Fibroblast of skin of left biceps (primary cell): ENCODE results near the gene ST6GALNAC5.
"Not testable (repeated sequence)": the region's sequence is repeated elsewhere in the genome, so short reads cannot be mapped to it uniquely, and the experiment has no call there.

ENCODE experiments used
- DNase-seq, 2 experiments: peaks; one replicate each; pipeline ENCODE4 v3.0.0-alpha.2; 2013; ENCODE audit warnings: low read depth in 2 of 2

Gene ST6GALNAC5

DNA sequence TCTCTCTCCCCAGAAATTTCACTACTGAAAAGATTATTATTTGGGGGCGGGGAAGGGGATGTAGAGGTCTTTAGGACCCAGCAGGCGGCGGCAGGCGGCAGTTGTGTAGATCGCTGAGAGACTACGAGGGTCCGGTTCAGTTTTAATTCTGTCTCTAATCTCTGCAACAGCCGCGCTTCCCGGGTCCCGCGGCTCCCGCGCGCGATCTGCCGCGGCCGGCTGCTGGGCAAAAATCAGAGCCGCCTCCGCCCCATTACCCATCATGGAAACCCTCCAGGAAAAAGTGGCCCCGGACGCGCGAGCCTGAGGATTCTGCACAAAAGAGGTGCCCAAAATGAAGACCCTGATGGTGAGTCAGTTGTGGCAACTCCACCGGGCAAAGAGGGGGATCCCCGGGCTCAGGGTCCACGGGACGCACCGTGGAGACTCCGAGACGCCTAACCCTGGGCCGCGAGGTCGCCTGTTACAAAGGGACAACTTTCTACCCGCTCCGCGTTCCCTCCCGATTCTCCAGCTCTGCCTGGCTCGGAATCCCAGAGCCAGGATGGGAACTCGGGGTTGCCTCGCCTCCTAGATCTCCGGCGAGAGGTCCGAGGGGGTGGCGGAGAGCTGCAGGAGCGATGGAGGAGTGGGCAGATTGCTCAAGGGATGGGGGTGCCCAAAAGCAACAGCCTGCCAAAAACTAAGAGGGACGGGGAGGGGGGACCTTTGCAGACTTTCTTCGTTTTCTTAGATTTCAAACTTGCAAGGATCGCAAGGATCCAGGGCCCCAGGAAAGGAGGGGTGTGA is at the start of gene ST6GALNAC5:
ST6GALNAC5 (plus strand) TSS at position 139 of the 789 bp plus-strand sequence.
- DNase-seq, result no peak

- no peak for DNase-seq
Observed at GRCh38 chr1:76820028-76820427, 47.3 kb upstream of the ST6GALNAC5 start.

DNA sequence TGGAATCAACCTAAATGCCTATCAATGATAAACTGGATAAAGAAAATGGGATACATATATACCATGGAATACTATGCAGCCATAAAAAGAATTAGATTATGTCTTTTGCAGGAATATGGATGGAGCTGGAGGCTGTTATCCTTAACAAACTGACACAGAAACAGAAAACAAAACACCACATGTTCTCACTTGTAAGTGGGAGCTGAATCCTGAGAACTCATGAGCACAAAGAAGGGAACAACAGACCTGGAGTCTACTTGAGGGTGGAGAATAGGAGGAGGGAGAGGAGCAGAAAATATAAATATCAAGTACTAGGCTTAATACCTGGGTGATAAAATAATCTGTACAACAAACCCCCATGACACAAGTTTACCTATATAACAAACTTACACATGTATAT is 44.3 kb upstream of the ST6GALNAC5 start:
- not testable (repeated sequence) for DNase-seq

GRCh38 chr1:76824106-76824505 is 43.2 kb upstream of the ST6GALNAC5 start:
- no peak for DNase-seq

GRCh38 chr1:76826072-76826845 is 41.0 kb upstream of the ST6GALNAC5 start:
- DNase-seq, result peak; percentile 26 to 35

DNA sequence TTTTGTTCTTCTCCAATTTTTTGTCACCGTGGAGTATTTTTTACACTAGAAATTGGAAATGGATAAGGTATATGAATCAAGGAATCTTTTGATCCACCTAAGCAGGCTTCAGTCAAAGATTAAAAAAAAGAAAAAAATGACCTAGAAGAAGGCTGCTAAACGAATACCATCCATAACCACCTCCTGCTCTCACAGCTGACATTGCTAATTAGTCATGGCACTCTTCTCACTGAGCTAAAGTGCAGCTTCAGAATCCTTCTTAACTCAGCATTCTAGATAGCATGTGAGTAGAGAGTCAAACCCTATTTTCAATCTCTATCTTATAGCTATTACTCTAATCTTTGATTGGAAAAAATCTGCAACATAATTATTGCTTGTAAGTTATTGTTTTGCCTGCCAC is 40.2 kb upstream of the ST6GALNAC5 start:
- no peak for DNase-seq

GRCh38 chr1:76830373-76830772 is 36.9 kb upstream of the ST6GALNAC5 start:
- no peak for DNase-seq

- DNase-seq, result no peak
Observed at GRCh38 chr1:76832521-76832920, 34.8 kb upstream of the ST6GALNAC5 start.

- DNase-seq, result no peak
Observed at GRCh38 chr1:76833151-76833550, 34.1 kb upstream of the ST6GALNAC5 start.

DNA sequence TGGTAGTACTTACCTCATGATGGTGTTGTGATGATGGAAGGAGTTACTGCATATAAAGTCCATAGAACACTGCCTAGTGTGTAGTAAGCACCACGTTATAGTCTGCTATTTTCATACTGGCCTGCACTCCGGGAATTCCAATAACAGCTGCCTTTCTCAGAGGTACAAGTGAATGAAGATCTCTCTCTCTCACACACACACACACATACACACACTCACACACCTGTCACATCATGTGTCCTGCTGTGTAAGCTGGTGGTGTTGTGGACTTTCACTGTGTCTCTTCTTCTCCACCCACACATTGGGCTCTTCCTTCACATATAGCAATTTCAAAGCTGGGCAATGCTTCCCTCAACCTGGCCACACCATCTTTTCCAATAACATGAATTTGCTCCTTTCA is 33.4 kb upstream of the ST6GALNAC5 start:
- no peak for DNase-seq

DNA sequence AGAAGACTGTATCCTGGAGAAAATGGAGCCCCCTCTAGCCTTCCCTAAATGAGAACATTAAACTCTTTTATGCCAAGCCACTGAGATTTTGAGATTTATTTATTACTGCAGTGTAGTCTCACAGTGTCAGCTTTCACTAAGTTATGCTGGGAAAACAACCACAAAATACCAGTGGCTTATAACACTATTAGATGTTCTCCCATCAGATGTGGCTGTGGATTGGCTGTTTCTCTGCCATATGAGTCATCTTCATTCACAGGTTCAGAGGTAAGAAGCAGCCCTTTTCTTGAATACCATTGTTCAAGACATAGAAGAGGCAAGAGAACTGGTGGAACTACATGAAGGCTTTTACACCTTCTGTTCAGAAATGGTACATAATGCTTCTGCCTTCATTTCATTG is 32.1 kb upstream of the ST6GALNAC5 start:
- peak; percentile 47 to 50 for DNase-seq

GRCh38 chr1:76840278-76840677 is 27.0 kb upstream of the ST6GALNAC5 start:
- DNase-seq, result no peak

DNA sequence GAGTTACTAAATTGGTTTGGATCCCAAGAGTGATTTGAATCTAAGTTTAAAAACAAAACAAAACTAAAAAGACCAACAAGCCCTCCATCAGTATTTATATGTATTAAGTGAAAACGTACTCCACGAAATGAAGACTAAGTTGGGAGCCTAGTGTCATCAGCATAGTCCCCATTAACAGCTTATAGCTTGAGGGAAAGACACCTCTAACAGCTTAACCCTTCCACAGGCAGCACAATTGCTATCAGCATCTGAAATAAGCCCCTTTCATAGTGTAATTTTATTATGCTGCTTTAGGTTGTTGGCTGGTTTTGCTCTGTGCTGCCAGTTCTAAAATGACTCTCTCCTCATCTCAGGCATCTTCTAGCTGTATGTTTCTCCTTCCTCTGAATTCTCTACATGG is 25.8 kb upstream of the ST6GALNAC5 start:
- DNase-seq, result no peak

- DNase-seq, result no peak
Observed at GRCh38 chr1:76843821-76844464, 23.3 kb upstream of the ST6GALNAC5 start.

GRCh38 chr1:76854255-76854654 is 13.0 kb upstream of the ST6GALNAC5 start:
- DNase-seq, result no peak

DNA sequence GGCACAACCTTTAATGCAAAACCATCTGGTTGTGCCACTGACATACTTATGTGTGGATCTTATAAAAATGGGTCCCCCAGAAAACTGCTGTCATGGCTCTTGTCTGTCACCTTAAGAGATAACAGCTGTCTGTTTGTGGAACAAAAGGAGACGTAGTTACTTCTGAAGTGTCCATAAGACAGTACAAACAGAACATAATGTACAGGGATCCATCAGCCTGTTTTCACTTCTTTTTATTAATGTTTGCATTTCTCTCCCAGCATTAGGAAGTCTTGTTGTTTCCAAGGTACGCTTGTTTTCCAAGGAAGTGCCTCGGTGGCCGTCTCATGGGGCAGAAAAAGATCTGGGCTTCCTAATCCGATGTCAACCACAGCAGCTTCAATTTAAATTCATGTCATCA is 11.2 kb upstream of the ST6GALNAC5 start:
- no peak for DNase-seq

- DNase-seq, result no peak
Observed at GRCh38 chr1:76857138-76857537, 10.1 kb upstream of the ST6GALNAC5 start.

DNA sequence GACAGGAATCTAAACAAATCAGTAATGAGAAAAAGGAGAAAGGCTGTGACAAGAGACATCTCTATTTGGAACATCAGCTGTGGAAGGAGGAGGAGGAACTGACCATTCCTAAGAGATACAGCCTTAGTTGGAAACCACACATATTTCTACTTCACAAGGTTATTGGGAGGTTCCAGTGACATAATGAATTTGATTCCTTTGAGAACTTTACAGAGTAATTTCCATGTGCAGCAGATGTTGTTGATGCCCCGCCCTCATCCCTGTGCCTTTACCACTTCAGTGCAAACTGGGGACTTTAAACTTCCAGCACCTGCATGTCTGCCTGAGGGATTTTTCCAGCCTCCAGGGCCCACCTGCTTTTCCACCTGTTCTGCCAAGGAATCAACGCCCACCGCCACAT is 9.3 kb upstream of the ST6GALNAC5 start:
- DNase-seq, result no peak

DNA sequence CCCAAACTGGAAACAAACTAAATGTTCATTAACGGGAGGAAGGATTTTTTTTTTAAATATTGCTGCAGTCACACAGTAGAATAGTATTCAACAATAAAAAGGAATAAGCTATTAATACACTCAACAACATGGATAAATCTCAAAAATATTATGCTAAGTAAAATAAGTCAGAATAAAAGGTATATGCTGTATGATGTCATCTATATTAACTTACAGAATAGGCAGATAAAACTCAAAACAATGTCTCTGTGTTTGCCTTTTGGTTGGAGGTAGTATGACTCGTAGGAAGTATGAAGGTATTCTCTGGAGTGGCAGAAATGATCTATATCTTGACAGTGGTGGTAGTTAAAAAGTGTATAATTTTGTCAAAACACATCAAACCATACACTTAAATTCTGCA is 6.1 kb upstream of the ST6GALNAC5 start:
- no peak for DNase-seq

DNA sequence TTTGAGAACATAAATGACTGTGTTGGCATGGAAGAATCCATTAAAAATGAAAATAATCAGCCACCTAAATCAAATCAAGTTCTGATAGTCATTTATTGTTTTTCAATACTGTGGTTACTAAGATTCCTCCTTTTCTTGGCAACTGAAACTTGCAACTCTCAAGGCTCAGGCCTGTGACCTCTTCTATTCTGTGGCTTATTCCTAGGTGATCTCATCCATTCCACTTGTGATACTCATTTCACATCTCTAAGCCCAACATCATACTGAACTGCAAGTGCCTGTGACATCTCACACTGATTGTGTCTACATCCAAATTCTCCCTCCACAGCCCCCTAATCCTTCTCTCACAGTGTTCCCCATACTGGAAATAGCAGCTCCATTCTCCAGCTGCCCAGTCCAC is 4.8 kb upstream of the ST6GALNAC5 start:
- peak in 1 of 2 experiments; percentile 58 for DNase-seq

DNA sequence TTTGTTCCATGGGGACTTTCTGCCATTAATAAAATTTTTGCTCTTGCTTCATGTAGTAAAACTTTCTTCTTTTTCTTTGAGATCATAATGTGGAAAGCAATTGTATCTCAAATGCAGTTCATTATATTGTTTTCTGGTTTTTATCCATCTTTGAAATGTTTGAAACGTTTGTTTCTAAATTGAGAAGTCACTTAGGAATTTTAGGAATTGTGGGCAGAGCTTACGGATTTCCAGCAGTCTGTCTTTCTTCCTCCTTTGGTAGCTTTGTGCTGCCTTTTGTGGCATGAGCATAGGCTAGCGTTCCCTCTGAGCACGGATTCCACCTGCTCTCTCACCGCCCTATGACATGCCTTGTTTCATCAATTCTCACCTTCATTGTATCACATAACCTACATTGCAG is 2.9 kb upstream of the ST6GALNAC5 start:
- DNase-seq, result no peak

DNA sequence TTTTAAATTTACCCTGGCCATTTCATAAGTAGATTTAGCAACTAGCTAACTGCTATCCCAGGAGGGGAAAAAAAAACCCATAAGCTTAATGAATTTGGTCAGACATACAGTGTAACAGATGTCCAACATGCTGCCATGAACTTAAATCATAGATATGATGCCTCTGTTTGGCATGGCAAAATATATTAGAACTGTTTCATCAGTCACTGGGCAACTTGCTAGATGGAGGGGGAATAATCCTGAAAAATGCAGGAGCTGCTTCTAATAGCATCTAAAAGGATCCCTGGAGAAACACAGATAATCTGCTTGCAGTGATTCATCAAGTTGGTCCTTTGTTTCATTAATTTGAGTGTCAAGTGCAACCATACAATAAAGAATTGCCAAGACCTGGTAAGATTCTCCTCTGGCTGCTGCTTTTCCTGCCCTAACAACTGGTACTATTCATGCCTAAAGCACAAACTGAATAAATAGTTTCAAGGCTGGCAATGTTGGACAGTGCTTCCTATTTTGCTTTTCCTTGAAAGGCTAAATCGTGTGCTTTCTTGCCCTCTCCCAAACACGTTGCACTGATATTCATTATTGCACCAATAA is 1.5 kb upstream of the ST6GALNAC5 start:
- DNase-seq, result no peak
